ENCODE data around the gene DET1. TPM values are rescaled to one million over a fixed set of nuclear protein-coding genes. Genes with fewer than 3 reads are reported as not detected.

The DET1 gene
- total RNA-seq, 4 donors from 2014 or later, result 4.1 to 8.7 (median 6.7) TPM

DNA sequence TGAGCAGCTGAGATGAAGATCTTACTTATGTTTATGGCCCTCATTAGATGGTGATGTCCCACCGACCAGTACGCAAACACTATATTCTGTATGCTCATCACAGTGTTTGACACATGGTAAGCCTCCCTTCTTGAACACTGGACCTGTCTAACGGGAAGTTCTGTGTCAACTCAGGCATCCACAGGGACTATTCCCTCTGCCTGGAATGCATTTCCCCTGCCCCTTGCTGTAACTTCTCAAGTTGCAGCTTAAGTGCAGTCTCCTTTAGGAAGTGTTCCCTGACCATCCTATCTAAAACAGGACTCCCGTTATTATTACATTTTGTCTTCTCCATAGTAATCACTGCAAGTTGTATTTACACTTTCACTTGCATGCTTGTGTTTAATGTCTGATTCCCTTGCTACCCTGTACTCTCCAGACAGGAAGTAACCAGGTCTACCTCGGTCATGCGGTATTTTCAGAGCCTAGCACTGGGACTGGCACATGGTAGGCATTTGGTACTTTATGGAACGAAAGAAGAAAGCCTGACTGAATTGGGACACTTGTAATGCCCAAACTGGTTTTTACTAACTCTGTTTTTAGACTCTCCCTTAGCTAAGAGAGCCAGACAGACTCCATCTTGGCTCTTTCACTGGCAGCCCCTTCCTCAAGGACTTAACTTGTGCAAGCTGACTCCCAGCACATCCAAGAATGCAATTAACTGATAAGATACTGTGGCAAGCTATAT lies 8.7 kb downstream of the DET1 start:
- ATAC-seq (ENCODE audit: low FRiP score) (no peak), DNase-seq (ENCODE audit: low spot score) (no peak)
- TF ChIP-seq CTCF (IDR thresholded peaks at IDR 0.05), result no peak

DNA sequence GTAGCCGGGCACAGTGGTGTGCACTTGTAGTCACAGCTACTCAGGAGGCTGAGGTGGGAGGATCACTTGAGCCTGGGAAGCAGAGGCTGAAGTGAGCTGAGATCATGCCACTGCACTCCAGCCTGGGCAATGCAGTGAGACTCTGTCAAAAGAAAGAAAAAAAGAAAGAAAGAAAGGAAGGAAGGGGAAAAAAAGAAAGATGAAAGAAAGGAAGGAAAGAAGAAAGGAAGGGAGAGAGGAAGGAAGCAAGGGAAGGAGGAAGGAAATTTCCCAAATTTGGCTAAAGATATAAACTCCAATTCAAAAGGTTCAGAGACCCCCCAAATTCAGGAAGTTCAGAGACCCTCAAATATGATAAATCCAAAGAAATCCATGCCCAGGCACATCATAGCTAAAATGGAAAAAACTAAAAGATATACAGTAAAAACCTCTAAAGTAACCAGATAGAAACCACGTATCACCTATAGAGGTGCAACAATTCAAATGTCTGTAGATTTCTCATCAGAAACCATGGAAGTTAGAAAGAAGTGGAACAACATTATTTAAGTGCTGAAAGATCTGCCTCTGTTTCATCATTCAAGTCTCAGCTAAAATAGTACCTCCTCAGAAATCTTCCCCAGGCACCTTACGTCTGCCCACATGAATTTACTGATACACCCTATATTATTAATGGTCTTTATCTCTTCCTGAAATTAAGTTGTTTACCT lies 10.7 kb downstream of the DET1 start:
- no peak for ATAC-seq (ENCODE audit: low FRiP score)
- no peak for DNase-seq (ENCODE audit: low spot score)
- no peak for TF ChIP-seq CTCF (IDR thresholded peaks at IDR 0.05)

GRCh38 chr15:88535100-88535499 lies 11.4 kb downstream of the DET1 start:
- TF ChIP-seq CTCF (IDR thresholded peaks at IDR 0.05), result no peak
- DNase-seq (ENCODE audit: low spot score) (no peak), ATAC-seq (ENCODE audit: low FRiP score) (no peak)

- no peak for ATAC-seq (ENCODE audit: low FRiP score)
- DNase-seq (ENCODE audit: low spot score), result no peak
- no peak for TF ChIP-seq CTCF (IDR thresholded peaks at IDR 0.05)
Observed at GRCh38 chr15:88533376-88533775, 13.1 kb downstream of the DET1 start.

DNA sequence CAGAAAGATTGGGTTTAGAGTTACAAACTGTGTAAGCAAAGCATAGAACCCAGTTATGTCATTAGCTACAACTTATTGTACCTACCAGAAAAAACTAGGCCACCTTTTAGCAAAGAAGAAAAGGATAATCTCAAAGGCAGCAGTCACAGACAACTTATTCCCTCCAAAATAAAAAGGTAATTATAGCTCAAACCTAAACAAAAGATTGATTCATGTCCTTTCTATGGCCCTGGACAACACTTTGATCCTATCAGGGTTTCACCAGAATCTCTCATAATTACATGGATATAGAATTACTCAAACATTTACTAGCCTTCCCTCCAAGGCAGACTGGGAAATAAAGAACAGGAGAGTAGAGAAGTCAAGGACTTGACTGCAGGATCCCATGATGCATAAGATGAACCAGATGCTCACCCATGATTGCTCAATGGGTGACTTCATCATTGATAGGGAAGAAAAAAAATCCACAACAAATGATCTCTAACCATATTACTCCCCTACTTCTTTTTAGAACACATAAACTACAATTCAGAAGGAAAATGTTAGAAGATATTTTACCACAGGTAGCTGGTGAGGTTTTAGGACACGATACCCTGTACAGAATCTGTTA lies 17.4 kb downstream of the DET1 start:
- no peak for TF ChIP-seq CTCF (IDR thresholded peaks at IDR 0.05)
- no peak for DNase-seq (ENCODE audit: low spot score)
- no peak for ATAC-seq (ENCODE audit: low FRiP score)

- ATAC-seq (ENCODE audit: low FRiP score), result no peak
- no peak for DNase-seq (ENCODE audit: low spot score)
- TF ChIP-seq CTCF (IDR thresholded peaks at IDR 0.05), result no peak
Observed at GRCh38 chr15:88526247-88526879, 20.1 kb downstream of the DET1 start.
